ENCODE results near the gene FXYD5. TPM values are rescaled to one million over a fixed set of nuclear protein-coding genes. Genes with fewer than 3 reads are reported as not detected.

FXYD5 gene
- total and polyA plus RNA-seq, 4 donors: 2.2 to 22.0 (median 7.3) TPM

DNA sequence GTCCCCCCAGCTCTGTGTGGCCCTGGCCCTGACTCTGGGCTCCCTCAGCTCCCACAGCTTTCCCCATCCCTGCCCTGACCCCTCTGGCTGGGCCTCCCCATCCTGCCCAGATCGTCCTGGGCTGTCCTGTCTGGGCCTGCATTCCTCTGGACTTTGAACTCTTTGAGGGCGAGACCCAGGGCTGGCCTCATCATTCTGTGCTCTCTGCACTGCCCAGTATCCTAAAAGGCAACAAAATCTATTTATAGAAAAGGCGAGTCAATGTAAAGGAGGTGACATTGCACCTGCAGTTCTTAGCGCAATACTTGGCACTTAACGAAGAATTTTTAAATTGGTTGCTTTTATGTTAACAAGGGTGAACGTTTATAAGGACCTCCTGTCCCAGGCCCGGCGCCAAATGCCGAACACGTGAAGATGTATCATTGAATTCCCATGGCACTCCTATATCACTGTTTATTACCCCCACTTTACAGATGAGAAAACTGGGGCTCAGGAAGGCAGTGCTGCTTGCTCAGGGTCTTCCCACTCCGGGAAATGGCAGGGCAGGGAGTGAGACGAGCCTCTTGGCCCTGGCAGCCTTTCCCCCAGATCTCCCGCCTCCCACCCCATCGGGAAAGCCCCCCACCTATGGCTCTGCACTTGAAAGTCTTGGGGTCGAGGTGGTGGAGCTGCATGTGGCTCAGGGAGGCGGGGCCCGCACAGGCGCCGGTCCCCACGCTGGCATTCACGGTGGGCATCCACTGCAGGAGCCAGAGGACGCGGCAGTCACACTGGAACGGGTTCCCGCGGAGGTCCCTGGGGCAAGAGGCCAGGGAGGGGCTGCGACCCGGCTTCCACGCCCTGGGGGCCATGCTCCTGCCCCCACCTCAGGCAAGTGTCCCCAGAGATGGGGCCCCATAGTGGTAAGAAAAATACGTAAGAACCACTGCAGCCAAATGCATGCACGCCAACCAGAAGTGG is 23.5 kb upstream of the FXYD5 start:
- Histone ChIP-seq H3K4me1 (ENCODE audit: control insufficient read depth in 4 of 4, insufficient read depth in 4 of 4, low read length in 3 of 4) (peaks cover 4 to 9% (median 7%) of the 10 kb centered on the region in 4 donors), H3K27ac (ENCODE audit: low read depth in 1 of 2, low read length in 2 of 2) (no peak overlapping the region), H3K9me3 (ENCODE audit: control insufficient read depth in 4 of 4, low read length in 3 of 4) (no peaks in the 10 kb centered on the region), H3K36me3 (ENCODE audit: control insufficient read depth in 4 of 4, insufficient read depth in 3 of 4, low read depth in 1 of 4, low read length in 3 of 4) (no peaks in the 10 kb centered on the region), H3K27me3 (ENCODE audit: control insufficient read depth in 4 of 4, insufficient read depth in 4 of 4, low read length in 3 of 4) (no peaks in the 10 kb centered on the region), H3K4me3 (ENCODE audit: low read depth in 1 of 3, low read length in 3 of 3) (no peak overlapping the region), H3K9ac (ENCODE audit: low read depth in 1 of 2, low read length in 2 of 2) (no peak overlapping the region)
- no peak for DNase-seq (ENCODE audit: low spot score)
- WGBS: 86% methylated on average over 31 of the region's 31 CpGs
- TF ChIP-seq RXRA (IDR thresholded peaks at IDR 0.05) (peak in 1 of 2 donors; percentile 34), FOXA1 (IDR thresholded peaks at IDR 0.05) (no peak)

DNA sequence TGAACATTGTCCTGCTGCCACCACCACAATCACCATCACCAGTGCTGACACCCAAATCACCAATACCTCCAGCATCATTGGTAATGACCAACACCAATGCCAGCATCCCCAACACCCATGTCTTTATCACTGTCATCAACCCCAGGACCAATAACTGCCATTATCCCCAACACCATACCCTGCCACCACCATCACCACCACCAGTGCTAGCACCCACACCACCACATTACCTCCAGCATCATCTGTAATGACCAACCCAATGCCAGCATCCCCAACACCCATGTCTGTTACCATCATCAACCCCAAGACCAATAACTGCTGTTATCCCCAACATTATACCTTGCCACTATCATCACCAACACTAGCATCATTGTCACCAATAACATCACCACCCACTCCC is 22.3 kb upstream of the FXYD5 start:
- H3K27ac ChIP-seq (ENCODE audit: low read depth in 1 of 2, low read length in 2 of 2): no peak overlapping the region
- TF ChIP-seq SP1 (IDR thresholded peaks at IDR 0.05) (no peak), ZBTB33 (IDR thresholded peaks at IDR 0.05) (no peak), RAD21 (IDR thresholded peaks at IDR 0.05) (no peak), HNF4G (IDR thresholded peaks at IDR 0.05) (no peak), FOXA2 (IDR thresholded peaks at IDR 0.05) (no peak)
- no peaks in the 10 kb centered on the region for H3K36me3 ChIP-seq (ENCODE audit: control insufficient read depth in 4 of 4, insufficient read depth in 3 of 4, low read depth in 1 of 4, low read length in 3 of 4)
- no peaks in the 10 kb centered on the region for H3K27me3 ChIP-seq (ENCODE audit: control insufficient read depth in 4 of 4, insufficient read depth in 4 of 4, low read length in 3 of 4)
- H3K4me1 ChIP-seq (ENCODE audit: control insufficient read depth in 4 of 4, insufficient read depth in 4 of 4, low read length in 3 of 4): peaks cover 11 to 21% (median 17%) of the 10 kb centered on the region in 4 donors
- H3K9ac ChIP-seq (ENCODE audit: low read depth in 1 of 2, low read length in 2 of 2): no peak overlapping the region
- no peak for DNase-seq (ENCODE audit: low spot score)
- no peaks in the 10 kb centered on the region for H3K9me3 ChIP-seq (ENCODE audit: control insufficient read depth in 4 of 4, low read length in 3 of 4)
- no peak overlapping the region for H3K4me3 ChIP-seq (ENCODE audit: low read depth in 1 of 3, low read length in 3 of 3)

DNA sequence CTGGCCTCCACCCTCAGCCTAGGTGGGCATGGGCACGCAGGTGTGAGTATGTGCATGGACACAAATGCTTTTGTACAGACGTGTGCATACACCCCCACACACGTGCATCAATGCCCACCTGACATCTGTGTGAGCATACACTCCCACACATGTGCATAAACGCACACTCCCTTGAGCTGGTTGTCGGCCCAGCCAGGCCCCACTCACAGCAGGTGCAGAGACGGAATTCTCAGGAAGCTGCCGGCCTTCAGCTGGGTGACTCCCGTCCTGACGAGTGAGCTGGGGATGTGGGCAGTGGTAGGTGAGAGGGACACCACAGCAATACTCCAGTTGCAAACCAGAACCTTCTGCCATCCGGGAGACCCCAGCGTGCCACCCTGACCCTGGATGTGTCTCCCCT is 20.7 kb upstream of the FXYD5 start:
- no peaks in the 10 kb centered on the region for H3K27me3 ChIP-seq (ENCODE audit: control insufficient read depth in 4 of 4, insufficient read depth in 4 of 4, low read length in 3 of 4)
- H3K36me3 ChIP-seq (ENCODE audit: control insufficient read depth in 4 of 4, insufficient read depth in 3 of 4, low read depth in 1 of 4, low read length in 3 of 4): no peaks in the 10 kb centered on the region
- DNase-seq (ENCODE audit: low spot score): no peak
- no peak overlapping the region for H3K4me3 ChIP-seq (ENCODE audit: low read depth in 1 of 3, low read length in 3 of 3)
- peaks cover 13 to 32% (median 24%) of the 10 kb centered on the region in 4 donors for H3K4me1 ChIP-seq (ENCODE audit: control insufficient read depth in 4 of 4, insufficient read depth in 4 of 4, low read length in 3 of 4)
- H3K27ac ChIP-seq (ENCODE audit: low read depth in 1 of 2, low read length in 2 of 2): no peak overlapping the region
- 89% methylated on average over 11 of the region's 11 CpGs for WGBS
- no peak overlapping the region for H3K9ac ChIP-seq (ENCODE audit: low read depth in 1 of 2, low read length in 2 of 2)
- H3K9me3 ChIP-seq (ENCODE audit: control insufficient read depth in 4 of 4, low read length in 3 of 4): no peaks in the 10 kb centered on the region
- no peak for TF ChIP-seq CTCF (IDR thresholded peaks at IDR 0.05; ENCODE audit: low read depth, low read length, missing input control)
- TF ChIP-seq MAX (IDR thresholded peaks at IDR 0.05): no peak
- no peak for TF ChIP-seq GABPA (IDR thresholded peaks at IDR 0.05 in 1 of 2, conservative IDR thresholded peaks at IDR 0.05 in 1 of 2)
- no peak for TF ChIP-seq FOXA2 (IDR thresholded peaks at IDR 0.05)
- TF ChIP-seq, protein P1, sequence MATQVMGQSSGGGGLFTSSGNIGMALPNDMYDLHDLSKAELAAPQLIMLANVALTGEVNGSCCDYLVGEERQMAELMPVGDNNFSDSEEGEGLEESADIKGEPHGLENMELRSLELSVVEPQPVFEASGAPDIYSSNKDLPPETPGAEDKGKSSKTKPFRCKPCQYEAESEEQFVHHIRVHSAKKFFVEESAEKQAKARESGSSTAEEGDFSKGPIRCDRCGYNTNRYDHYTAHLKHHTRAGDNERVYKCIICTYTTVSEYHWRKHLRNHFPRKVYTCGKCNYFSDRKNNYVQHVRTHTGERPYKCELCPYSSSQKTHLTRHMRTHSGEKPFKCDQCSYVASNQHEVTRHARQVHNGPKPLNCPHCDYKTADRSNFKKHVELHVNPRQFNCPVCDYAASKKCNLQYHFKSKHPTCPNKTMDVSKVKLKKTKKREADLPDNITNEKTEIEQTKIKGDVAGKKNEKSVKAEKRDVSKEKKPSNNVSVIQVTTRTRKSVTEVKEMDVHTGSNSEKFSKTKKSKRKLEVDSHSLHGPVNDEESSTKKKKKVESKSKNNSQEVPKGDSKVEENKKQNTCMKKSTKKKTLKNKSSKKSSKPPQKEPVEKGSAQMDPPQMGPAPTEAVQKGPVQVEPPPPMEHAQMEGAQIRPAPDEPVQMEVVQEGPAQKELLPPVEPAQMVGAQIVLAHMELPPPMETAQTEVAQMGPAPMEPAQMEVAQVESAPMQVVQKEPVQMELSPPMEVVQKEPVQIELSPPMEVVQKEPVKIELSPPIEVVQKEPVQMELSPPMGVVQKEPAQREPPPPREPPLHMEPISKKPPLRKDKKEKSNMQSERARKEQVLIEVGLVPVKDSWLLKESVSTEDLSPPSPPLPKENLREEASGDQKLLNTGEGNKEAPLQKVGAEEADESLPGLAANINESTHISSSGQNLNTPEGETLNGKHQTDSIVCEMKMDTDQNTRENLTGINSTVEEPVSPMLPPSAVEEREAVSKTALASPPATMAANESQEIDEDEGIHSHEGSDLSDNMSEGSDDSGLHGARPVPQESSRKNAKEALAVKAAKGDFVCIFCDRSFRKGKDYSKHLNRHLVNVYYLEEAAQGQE (IDR thresholded peaks at IDR 0.05): no peak
- no peak for TF ChIP-seq TAF1 (conservative IDR thresholded peaks at IDR 0.05)
- TF ChIP-seq NR2F2 (IDR thresholded peaks at IDR 0.05): no peak
- TF ChIP-seq YY1 (IDR thresholded peaks at IDR 0.05): no peak
- TF ChIP-seq ATF3 (IDR thresholded peaks at IDR 0.05): no peak
- no peak for TF ChIP-seq ZBTB33 (IDR thresholded peaks at IDR 0.05)
- no peak for TF ChIP-seq HNF4G (IDR thresholded peaks at IDR 0.05)
- TF ChIP-seq SP1 (IDR thresholded peaks at IDR 0.05): no peak
- TF ChIP-seq EGR1 (IDR thresholded peaks at IDR 0.05; ENCODE audit: low read depth in 2 of 2): no peak
- no peak for TF ChIP-seq JUND (IDR thresholded peaks at IDR 0.05)
- TF ChIP-seq RXRA (IDR thresholded peaks at IDR 0.05): no peak
- TF ChIP-seq FOXA1 (IDR thresholded peaks at IDR 0.05): no peak

All from liver (tissue), 9 donors.